ENCODE results near the gene FKBP15. TPM values are rescaled to one million over a fixed set of nuclear protein-coding genes. Genes with fewer than 3 reads are reported as not detected.

The FKBP15 gene
- total RNA-seq, 2 donors from 2014 or later: 22.5 to 24.4 TPM

- DNase-seq: no peak
- H3K36me3 ChIP-seq: no peaks in the 10 kb centered on the region
- no peaks in the 10 kb centered on the region for H3K4me1 ChIP-seq
- H3K4me3 ChIP-seq: no peak overlapping the region
- no peak overlapping the region for H3K9ac ChIP-seq (ENCODE audit: low read depth in 2 of 2, low read length in 2 of 2)
- intact Hi-C loops (cut with DNase I): no loop called here
- no peak overlapping the region for H3K27ac ChIP-seq
- no peak for TF ChIP-seq CTCF (IDR thresholded peaks at IDR 0.05)
- no peaks in the 10 kb centered on the region for H3K9me3 ChIP-seq
- H3K27me3 ChIP-seq: no peaks in the 10 kb centered on the region
Observed at GRCh38 chr9:113210815-113211214, 10.3 kb downstream of the FKBP15 start.

- intact Hi-C loops (cut with DNase I): no loop called here
- Histone ChIP-seq H3K4me1 (no peaks in the 10 kb centered on the region), H3K9ac (ENCODE audit: low read depth in 2 of 2, low read length in 2 of 2) (no peak overlapping the region), H3K4me3 (no peak overlapping the region), H3K27me3 (no peaks in the 10 kb centered on the region), H3K27ac (no peak overlapping the region), H3K9me3 (no peaks in the 10 kb centered on the region), H3K36me3 (no peaks in the 10 kb centered on the region)
- no peak for TF ChIP-seq CTCF (IDR thresholded peaks at IDR 0.05)
- DNase-seq: no peak
Observed at GRCh38 chr9:113205861-113206260, 15.2 kb downstream of the FKBP15 start.

GRCh38 chr9:113205432-113205831, 15.6 kb downstream of the FKBP15 start:
- intact Hi-C loops (cut with DNase I): no loop called here
- no peak for TF ChIP-seq CTCF (IDR thresholded peaks at IDR 0.05)
- no peak for DNase-seq
- no peaks in the 10 kb centered on the region for H3K36me3 ChIP-seq
- H3K4me1 ChIP-seq: no peaks in the 10 kb centered on the region
- no peaks in the 10 kb centered on the region for H3K9me3 ChIP-seq
- H3K27ac ChIP-seq: no peak overlapping the region
- H3K9ac ChIP-seq (ENCODE audit: low read depth in 2 of 2, low read length in 2 of 2): no peak overlapping the region
- no peak overlapping the region for H3K4me3 ChIP-seq
- no peaks in the 10 kb centered on the region for H3K27me3 ChIP-seq

GRCh38 chr9:113199683-113200329, 21.3 kb downstream of the FKBP15 start:
- no peak for TF ChIP-seq CTCF (IDR thresholded peaks at IDR 0.05)
- Histone ChIP-seq H3K4me3 (no peak overlapping the region), H3K27ac (no peak overlapping the region), H3K9ac (ENCODE audit: low read depth in 2 of 2, low read length in 2 of 2) (no peak overlapping the region), H3K27me3 (no peaks in the 10 kb centered on the region), H3K36me3 (peaks cover 7% of the 10 kb centered on the region), H3K4me1 (no peaks in the 10 kb centered on the region), H3K9me3 (no peaks in the 10 kb centered on the region)
- intact Hi-C loops (cut with DNase I): no loop called here
- DNase-seq: no peak

- Histone ChIP-seq H3K27me3 (no peaks in the 10 kb centered on the region), H3K27ac (no peak overlapping the region), H3K4me3 (no peak overlapping the region), H3K9me3 (no peaks in the 10 kb centered on the region), H3K36me3 (peaks cover 11% of the 10 kb centered on the region), H3K4me1 (no peaks in the 10 kb centered on the region), H3K9ac (ENCODE audit: low read depth in 2 of 2, low read length in 2 of 2) (no peak overlapping the region)
- intact Hi-C loops (cut with DNase I): no loop called here
- TF ChIP-seq CTCF (IDR thresholded peaks at IDR 0.05): no peak
- no peak for DNase-seq
Observed at GRCh38 chr9:113192455-113192854, 28.6 kb downstream of the FKBP15 start.
